Fibroblast of pulmonary artery (primary cell): ENCODE results near the gene OR51B4.
A peak's percentile ranks its signal among the peaks of the same experiment; 100 is the strongest.

Experiments
- DNase-seq: peaks from one replicate; pipeline ENCODE4 v3.0.0-alpha.2; 2010; ENCODE audit warnings: low read depth
- H3K4me3 ChIP-seq: replicated peaks from 2 replicates; pipeline ENCODE4 v1.5.1; 2011; ENCODE audit warnings: low read depth, mild to moderate bottlenecking, control low read depth, low read length, moderate library complexity
- TF ChIP-seq, protein P1 (sequence below): IDR thresholded peaks from 2 replicates; pipeline ENCODE4 v1.5.1; 2011; ENCODE audit warnings: mild to moderate bottlenecking, control low read depth, low read length, inconsistent platforms; ENCODE audit errors: missing control alignments

The OR51B4 gene

DNA sequence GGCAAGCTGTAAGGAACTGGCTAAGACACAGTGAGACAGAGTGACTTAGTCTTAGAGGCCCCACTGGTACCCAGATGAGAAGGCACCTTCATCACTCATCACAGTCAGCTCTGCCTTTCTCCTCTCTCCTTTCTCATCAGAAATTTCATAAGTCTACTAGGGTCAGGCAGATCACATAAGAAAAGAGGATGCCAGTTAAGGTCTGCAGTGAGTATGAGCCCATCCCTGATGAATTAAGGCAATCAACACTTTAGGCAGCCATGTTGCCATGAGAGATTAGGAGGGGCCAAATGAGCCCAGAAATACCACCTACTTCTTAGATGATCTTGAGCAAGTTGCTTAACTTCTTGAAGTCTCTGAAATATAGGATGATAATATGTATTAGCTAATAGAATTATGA, 20.1 kb downstream of the OR51B4 start:
- H3K4me3 ChIP-seq = no peak overlapping the region
- DNase-seq = no peak
- TF ChIP-seq, protein P1, sequence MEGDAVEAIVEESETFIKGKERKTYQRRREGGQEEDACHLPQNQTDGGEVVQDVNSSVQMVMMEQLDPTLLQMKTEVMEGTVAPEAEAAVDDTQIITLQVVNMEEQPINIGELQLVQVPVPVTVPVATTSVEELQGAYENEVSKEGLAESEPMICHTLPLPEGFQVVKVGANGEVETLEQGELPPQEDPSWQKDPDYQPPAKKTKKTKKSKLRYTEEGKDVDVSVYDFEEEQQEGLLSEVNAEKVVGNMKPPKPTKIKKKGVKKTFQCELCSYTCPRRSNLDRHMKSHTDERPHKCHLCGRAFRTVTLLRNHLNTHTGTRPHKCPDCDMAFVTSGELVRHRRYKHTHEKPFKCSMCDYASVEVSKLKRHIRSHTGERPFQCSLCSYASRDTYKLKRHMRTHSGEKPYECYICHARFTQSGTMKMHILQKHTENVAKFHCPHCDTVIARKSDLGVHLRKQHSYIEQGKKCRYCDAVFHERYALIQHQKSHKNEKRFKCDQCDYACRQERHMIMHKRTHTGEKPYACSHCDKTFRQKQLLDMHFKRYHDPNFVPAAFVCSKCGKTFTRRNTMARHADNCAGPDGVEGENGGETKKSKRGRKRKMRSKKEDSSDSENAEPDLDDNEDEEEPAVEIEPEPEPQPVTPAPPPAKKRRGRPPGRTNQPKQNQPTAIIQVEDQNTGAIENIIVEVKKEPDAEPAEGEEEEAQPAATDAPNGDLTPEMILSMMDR = no peak

DNA sequence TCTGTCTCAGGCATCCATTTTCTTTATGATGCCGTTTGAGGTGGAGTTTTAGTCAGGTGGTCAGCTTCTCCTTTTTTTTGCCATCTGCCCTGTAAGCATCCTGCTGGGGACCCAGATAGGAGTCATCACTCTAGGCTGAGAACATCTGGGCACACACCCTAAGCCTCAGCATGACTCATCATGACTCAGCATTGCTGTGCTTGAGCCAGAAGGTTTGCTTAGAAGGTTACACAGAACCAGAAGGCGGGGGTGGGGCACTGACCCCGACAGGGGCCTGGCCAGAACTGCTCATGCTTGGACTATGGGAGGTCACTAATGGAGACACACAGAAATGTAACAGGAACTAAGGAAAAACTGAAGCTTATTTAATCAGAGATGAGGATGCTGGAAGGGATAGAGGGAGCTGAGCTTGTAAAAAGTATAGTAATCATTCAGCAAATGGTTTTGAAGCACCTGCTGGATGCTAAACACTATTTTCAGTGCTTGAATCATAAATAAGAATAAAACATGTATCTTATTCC, 21.1 kb downstream of the OR51B4 start:
- DNase-seq = peak; percentile 98
- TF ChIP-seq, protein P1 = no peak
- no peak overlapping the region for H3K4me3 ChIP-seq

DNA sequence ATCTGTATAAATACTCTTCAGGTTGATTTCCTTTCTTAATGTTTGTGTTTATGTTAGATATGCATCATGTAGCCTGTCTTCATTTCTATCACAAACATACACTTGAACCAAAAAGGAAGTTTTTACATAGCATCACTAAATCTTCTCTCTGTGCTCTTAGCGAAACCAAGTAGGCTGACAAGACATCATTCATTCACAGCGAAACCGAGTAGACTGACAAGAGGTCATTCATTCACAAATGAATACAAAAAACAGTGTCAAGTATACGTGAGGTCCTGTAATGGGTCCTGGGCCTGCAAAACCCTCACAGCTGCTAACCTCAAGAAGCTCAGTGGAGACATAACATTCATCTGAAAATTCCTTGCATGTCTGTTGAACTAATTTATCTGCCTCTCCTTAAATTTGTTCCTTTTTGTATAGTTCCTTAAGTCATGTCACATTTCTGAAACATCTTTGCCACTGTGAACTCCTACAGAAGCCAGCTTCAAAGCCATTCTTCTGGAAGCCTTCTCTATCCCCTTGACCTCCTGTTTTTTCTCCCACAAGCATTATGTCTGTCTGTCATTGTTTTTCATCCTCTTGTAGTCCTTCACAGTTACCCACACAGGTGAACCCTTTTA, 22.2 kb downstream of the OR51B4 start:
- no peak for DNase-seq
- TF ChIP-seq, protein P1 = no peak
- H3K4me3 ChIP-seq = no peak overlapping the region

DNA sequence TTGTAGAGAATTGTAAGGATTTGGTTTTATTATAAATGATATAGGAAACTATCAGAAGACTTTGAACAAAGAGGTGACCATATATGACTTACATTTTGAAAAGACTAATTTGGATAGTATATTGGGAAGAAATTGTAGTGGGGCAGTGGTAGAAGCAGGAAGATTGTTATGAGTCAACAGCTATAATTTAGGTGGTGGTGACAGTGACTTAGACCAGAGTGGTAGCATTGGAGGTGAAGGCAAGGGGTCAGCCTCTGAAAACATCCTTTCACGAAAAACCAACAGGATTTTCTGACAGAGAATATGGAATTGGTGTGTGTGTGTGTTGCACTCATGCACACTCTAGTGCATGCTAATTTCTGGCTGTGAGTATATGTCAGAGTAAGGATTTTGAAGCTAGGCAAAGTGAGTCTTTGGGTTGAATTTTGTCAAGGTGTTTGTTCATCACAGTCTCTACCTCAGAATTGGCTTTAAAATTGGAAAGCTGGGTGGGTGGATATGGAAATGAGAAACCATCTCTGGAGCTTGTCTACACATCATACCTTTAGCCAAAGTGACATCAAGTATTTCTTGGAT, 23.9 kb downstream of the OR51B4 start:
- TF ChIP-seq, protein P1 = no peak
- H3K4me3 ChIP-seq = no peak overlapping the region
- DNase-seq = no peak

DNA sequence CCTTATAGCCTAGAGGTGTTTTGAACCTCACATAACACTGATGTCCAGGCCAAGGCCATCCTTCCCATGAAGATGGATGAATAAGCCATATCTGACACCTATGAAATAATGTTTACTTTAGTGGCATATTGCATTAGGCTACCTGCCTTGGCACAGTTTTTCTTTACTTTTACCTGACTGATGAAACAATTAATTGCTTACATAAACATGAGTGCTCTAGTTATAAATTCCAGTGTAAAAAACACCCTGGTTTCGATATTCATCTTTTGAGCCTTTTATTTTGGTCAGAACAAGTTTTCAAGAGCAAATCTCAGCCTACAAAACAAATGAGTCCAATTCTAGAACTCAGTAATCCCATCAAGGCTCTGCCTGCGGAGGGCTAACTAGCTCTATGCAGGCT, 25.0 kb downstream of the OR51B4 start:
- no peak overlapping the region for H3K4me3 ChIP-seq
- TF ChIP-seq, protein P1 = no peak
- no peak for DNase-seq

DNA sequence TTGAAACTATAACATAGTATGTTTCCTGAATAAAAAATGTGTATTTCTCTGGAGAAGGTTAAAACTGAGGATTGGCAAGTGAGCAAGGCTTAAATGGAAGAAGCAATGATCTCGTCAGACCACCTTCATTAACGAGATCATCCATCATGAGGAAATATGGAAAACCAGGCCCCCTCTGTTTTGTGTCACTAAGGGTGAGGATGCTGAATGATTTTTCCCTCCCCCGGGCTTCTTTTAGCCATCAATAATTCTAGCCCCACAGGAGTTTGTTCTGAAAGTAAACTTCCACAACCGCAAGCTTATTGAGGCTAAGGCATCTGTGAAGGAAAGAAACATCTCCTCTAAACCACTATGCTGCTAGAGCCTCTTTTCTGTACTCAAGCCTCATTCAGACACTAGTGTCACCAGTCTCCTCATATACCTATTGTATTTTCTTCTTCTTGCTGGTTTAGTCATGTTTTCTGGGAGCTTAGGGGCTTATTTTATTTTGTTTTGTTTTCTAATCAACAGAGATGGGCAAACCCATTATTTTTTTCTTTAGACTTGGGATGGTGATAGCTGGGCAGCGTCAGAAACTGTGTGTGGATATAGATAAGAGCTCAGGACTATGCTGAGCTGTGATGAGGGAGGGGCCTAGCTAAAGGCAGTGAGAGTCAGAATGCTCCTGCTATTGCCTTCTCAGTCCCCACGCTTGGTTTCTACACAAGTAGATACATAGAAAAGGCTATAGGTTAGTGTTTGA, 26.2 kb downstream of the OR51B4 start:
- TF ChIP-seq, protein P1 = no peak
- H3K4me3 ChIP-seq = no peak overlapping the region
- DNase-seq = no peak
